ENCODE measurements around the gene OR8B8.

- TF ChIP-seq ZNF274 (IDR thresholded peaks at IDR 0.05; ENCODE audit: low read depth, low read length) (no peak), YY1 (IDR thresholded peaks at IDR 0.05; ENCODE audit: insufficient read depth, insufficient read length) (no peak)
These were observed 3.1 kb downstream of the OR8B8 start for GRCh38 chr11:124442442-124442841.

Measured in NT2/D1 (cell line).